ENCODE data around the gene BCL2. TPM values are rescaled to one million over a fixed set of nuclear protein-coding genes. Genes with fewer than 3 reads are reported as not detected.

The BCL2 gene
- total RNA-seq, 1 experiment from 2014 or later, result 1.3 TPM

DNA sequence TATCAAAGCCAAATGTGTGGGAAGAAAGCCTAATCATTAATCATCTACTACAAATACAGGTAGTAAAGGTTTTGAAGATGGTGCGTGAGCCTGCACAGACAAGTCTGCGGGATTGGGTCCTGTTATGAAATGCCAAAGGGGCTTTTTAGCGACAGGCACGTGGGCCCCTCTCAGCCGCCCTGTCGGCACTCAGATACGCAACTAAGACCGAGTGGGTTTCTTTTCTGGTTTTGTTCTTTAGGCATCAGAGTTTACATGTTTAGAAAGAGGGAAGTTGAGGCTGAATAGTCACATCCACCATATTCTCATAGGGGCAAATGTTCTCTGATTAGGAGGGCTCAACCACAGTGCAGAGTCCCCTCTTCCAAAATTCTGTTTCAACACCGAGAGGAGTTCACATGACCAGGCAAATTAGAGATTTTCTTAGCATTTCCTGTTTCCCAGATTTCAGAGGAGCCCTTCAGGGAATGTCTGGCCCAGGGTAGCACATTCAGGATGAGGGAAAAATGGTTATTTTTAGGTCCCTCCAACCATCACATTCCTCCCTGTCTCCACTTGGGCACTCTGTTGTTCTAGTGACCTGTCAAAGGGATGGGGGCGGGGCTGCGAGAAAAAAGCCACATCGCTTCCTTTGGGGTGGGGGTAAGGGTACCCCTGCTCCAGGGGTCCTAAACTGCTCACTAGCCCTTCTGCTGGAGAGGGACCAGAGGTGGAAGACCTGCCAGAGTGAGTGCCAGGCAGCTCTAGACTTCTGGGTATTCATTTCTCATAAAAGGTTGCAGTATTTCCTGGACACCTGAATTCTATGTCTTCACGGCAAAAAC, 159.2 kb downstream of the BCL2 start:
- Histone ChIP-seq H3K79me1 (ENCODE audit: insufficient read depth, low read depth, low read length, poor library complexity, severe bottlenecking) (no peaks in the 10 kb centered on the region), H3K27me3 (ENCODE audit: insufficient read depth, low read length) (no peaks in the 10 kb centered on the region), H3K23ac (ENCODE audit: insufficient read length, low read depth, low read length) (no peak overlapping the region), H2BK5ac (ENCODE audit: insufficient read length, low read length) (no peak overlapping the region), H3K18ac (ENCODE audit: insufficient read length, low read depth, low read length) (no peak overlapping the region), H4K8ac (replicated peaks; ENCODE audit: insufficient read length, low read depth, low read length) (no peak overlapping the region), H4K91ac (ENCODE audit: insufficient read length, low read depth, low read length) (no peak overlapping the region), H3K9ac (ENCODE audit: extremely low read depth, insufficient read length, low read length) (no peak overlapping the region), H3K14ac (ENCODE audit: insufficient read depth, low read length) (no peak overlapping the region), H2BK120ac (ENCODE audit: low read depth, low read length, poor library complexity, severe bottlenecking) (no peak overlapping the region), H4K5ac (ENCODE audit: insufficient read length, low read depth, low read length) (no peak overlapping the region), H3K79me2 (ENCODE audit: insufficient read depth, low read length) (no peaks in the 10 kb centered on the region), H3K4me1 (ENCODE audit: insufficient read depth, low read length) (no peaks in the 10 kb centered on the region), H2AK5ac (ENCODE audit: insufficient read length, low read length) (no peak overlapping the region), H3T11ph (ENCODE audit: low read length) (no peak overlapping the region), H3K27ac (ENCODE audit: insufficient read length, low read depth, low read length) (no peak overlapping the region), H3K4ac (ENCODE audit: low read depth, low read length) (no peak overlapping the region), H4K20me1 (ENCODE audit: control insufficient read depth, insufficient read depth, insufficient read length) (no peaks in the 10 kb centered on the region), H3K56ac (ENCODE audit: insufficient read length, low read depth, low read length) (no peak overlapping the region), H2AFZ (ENCODE audit: low read length) (no peak overlapping the region), H3K9me3 (ENCODE audit: control insufficient read depth, low read depth, low read length) (no peaks in the 10 kb centered on the region), H2BK15ac (ENCODE audit: low read depth, low read length) (no peak overlapping the region), H3K23me2 (ENCODE audit: insufficient read length, low read depth, low read length, poor library complexity, severe bottlenecking) (no peaks in the 10 kb centered on the region), H2BK20ac (ENCODE audit: low read depth, low read length, poor library complexity, severe bottlenecking) (no peak overlapping the region), H3K4me2 (ENCODE audit: insufficient read depth, insufficient read length, low read length) (no peak overlapping the region), H2BK12ac (ENCODE audit: insufficient read length, low read depth, low read length) (no peak overlapping the region)
- Mint-ChIP-seq H3K27ac (no peak overlapping the region), H3K4me3 (no peak overlapping the region), H3K4me1 (peaks cover 4 to 22% of the 10 kb centered on the region in 2 experiments), H3K9me3 (no peaks in the 10 kb centered on the region), H3K27me3 (ENCODE audit: low read depth) (peaks cover 5% of the 10 kb centered on the region; the same call in 1 of the 2 replicates), H3K36me3 (ENCODE audit: insufficient read depth in 1 of 3, low read depth in 3 of 3) (no peaks in the 10 kb centered on the region)
- no peak for DNase-seq
- no peak for TF ChIP-seq CTCF (conservative IDR thresholded peaks at IDR 0.05)
- no CpG with 5 or more reads among the region's 13 CpGs for WGBS (ENCODE audit: extremely low coverage, insufficient read length, low lambda C conversion rate)

Data from H9 (cell line).